Peyer's patch (tissue), 4 donors: ENCODE results near the gene IFT122.

Experiments
- CTCF ChIP-seq, 6 experiments: fragments of 450-650 bp in 4 of 6; fragments of 200-600 bp in 2 of 6; sonication (generic) in 1 of 6; IDR thresholded peaks; one replicate each; pipeline ENCODE4 v1.5.1; 2017 to 2019; ENCODE audit warnings: antibody characterized with exemption in 6 of 6, mild to moderate bottlenecking in 3 of 6, moderate library complexity in 1 of 6
- POLR2A ChIP-seq, 2 donors: fragments of 450-650 bp; IDR thresholded peaks; one replicate each; pipeline ENCODE4 v1.5.1; 2017; ENCODE audit warnings: antibody characterized with exemption in 2 of 2, mild to moderate bottlenecking in 2 of 2, moderate library complexity in 2 of 2

- TF ChIP-seq CTCF (IDR thresholded peaks at IDR 0.05) (no peak), POLR2A (IDR thresholded peaks at IDR 0.05) (no peak)
Observed at GRCh38 chr3:129473769-129474152, 33.7 kb downstream of the IFT122 start.
